K562 (cell line): ENCODE measurements around the gene NDUFS8. TPM values are rescaled to one million over a fixed set of nuclear protein-coding genes. Genes with fewer than 3 reads are reported as not detected.

ENCODE experiments used
- ATAC-seq: fragments of 200-7000 bp; cut with Tn5 transposase; 3 replicates; pipeline ENCODE4 v1.9.1; 2020; ENCODE audit warnings: moderate library complexity
- BruUV-seq: library from RNA; stranded (reverse); fragments of 400-500 nt; replicated peaks from 2 replicates; lab custom pipeline; 2021; lab: Mats Ljungman, UMichigan
- CTCF ChIA-PET: fragments of 300-600 bp; formaldehyde crosslinking; extraction: SDS; loops from one replicate; lab custom pipeline; 2021; ENCODE audit warnings: low intra/inter-chr PET ratio; lab: Yijun Ruan, JAX
- POLR2A ChIA-PET: fragments of 300-600, 350-650 bp; sonication (Branson Sonifier 250); formaldehyde crosslinking; extraction: SDS; loops from one replicate; lab custom pipeline; 2021; ENCODE audit warnings: antibody characterized with exemption, inconsistent platforms; lab: Yijun Ruan, JAX
- DNase-seq, 4 experiments: peaks; one replicate each; pipeline versions ENCODE4 v3.0.0 to v3.0.0-alpha.2; 2011 to 2018; ENCODE audit warnings: low spot score in 3 of 4, mixed read lengths in 3 of 4; ENCODE audit errors: extremely low read depth in 1 of 4
- FAIRE-seq: peaks from 2 replicates; lab custom pipeline; 2011; peaks lifted over from hg19 to GRCh38; lab: Jason Lieb, UNC
- H2AFZ ChIP-seq: 2 replicates; pipeline ENCODE4 v1.6.0; 2011; ENCODE audit warnings: low read depth, low read length, control low read depth, inconsistent platforms
- H3K27ac ChIP-seq: fragments of 200-600 bp; 3 replicates; pipeline ENCODE4 v1.8.0; 2011; ENCODE audit warnings: low read depth, mild to moderate bottlenecking, control low read depth, inconsistent platforms, low read length, moderate library complexity, mixed read lengths; ENCODE audit errors: extremely low read depth
- H3K27me3 ChIP-seq, 2 experiments: fragments of 300-600 bp in 1 of 2; 2 replicates in 1 of 2; 3 replicates in 1 of 2; pipeline versions ENCODE4 v1.6.0 to v1.8.0; 2011; ENCODE audit warnings: inconsistent platforms in 2 of 2, low read length in 2 of 2, mild to moderate bottlenecking in 1 of 2, mixed read lengths in 1 of 2, moderate library complexity in 1 of 2; ENCODE audit not compliant: control insufficient read depth in 2 of 2, insufficient read depth in 2 of 2
- H3K36me3 ChIP-seq: fragments of 300-600 bp; 3 replicates; pipeline ENCODE4 v1.8.0; 2011; ENCODE audit warnings: mild to moderate bottlenecking, low read length, inconsistent platforms; ENCODE audit not compliant: control insufficient read depth, insufficient read depth
- H3K4me1 ChIP-seq, 2 experiments: fragments of 200-600 bp in 1 of 2; replicated peaks in 1 of 2; 2 replicates in 1 of 2; 3 replicates in 1 of 2; pipeline versions ENCODE4 v1.5.1 to v1.8.0; 2011; ENCODE audit warnings: inconsistent platforms in 2 of 2, low read length in 2 of 2, mild to moderate bottlenecking in 1 of 2, mixed read lengths in 1 of 2, moderate library complexity in 1 of 2; ENCODE audit not compliant: control insufficient read depth in 2 of 2, insufficient read depth in 2 of 2
- H3K4me2 ChIP-seq: 2 replicates; pipeline ENCODE4 v1.6.1; 2011; ENCODE audit warnings: low read length, control low read depth, inconsistent platforms, mixed read lengths; ENCODE audit not compliant: insufficient read depth
- H3K4me3 ChIP-seq: fragments of 200-600 bp; sonication (generic), shearing (Covaris generic); 2 replicates; pipeline ENCODE4 v1.5.1; 2016; ENCODE audit warnings: control low read depth, inconsistent platforms
- H3K79me2 ChIP-seq: fragments of 200-600 bp; 3 replicates; pipeline ENCODE4 v1.8.0; 2011; ENCODE audit warnings: low read length, inconsistent platforms; ENCODE audit not compliant: control insufficient read depth, insufficient read depth
- H3K9ac ChIP-seq, 2 experiments: 2 replicates each; pipeline versions ENCODE4 v1.6.0 to v1.6.1; 2011; ENCODE audit warnings: low read depth in 2 of 2, low read length in 2 of 2, control low read depth in 1 of 2, inconsistent platforms in 1 of 2, mild to moderate bottlenecking in 1 of 2, mixed read lengths in 1 of 2; ENCODE audit not compliant: insufficient read depth in 1 of 2
- H3K9me1 ChIP-seq: one replicate; pipeline ENCODE4 v1.6.0; 2011; ENCODE audit warnings: inconsistent platforms, mild to moderate bottlenecking, low read length, moderate library complexity; ENCODE audit not compliant: control insufficient read depth, insufficient read depth
- H3K9me3 ChIP-seq: replicated peaks from 2 replicates; pipeline ENCODE4 v1.5.1; 2011; ENCODE audit warnings: low read depth, low read length, inconsistent platforms; ENCODE audit not compliant: control insufficient read depth, insufficient read depth
- H4K20me1 ChIP-seq: replicated peaks from 2 replicates; pipeline ENCODE4 v1.6.1; 2011; ENCODE audit warnings: low read length, inconsistent platforms, mixed read lengths; ENCODE audit not compliant: control insufficient read depth, insufficient read depth
- GTF2A2 ChIP-seq: IDR thresholded peaks from 2 replicates; pipeline ENCODE4 v1.6.1; 2016; ENCODE audit warnings: mild to moderate bottlenecking, missing genetic modification characterization, missing compliant biosample characterization
- MITF ChIP-seq: IDR thresholded peaks from 2 replicates; pipeline ENCODE4 v1.6.1; 2014; ENCODE audit warnings: antibody characterized with exemption
- MTA1 ChIP-seq: fragments of 450-650 bp; IDR thresholded peaks from 2 replicates; pipeline ENCODE4 v1.6.1; 2017; ENCODE audit warnings: borderline replicate concordance
- POLR2G ChIP-seq: fragments of 200-400 bp; formaldehyde crosslinking; IDR thresholded peaks from 2 replicates; pipeline ENCODE4 v1.6.1; 2017; ENCODE audit warnings: low read depth, mild to moderate bottlenecking, antibody characterized with exemption, low read length, moderate library complexity
- RBFOX2 ChIP-seq: fragments of 200-400 bp; formaldehyde crosslinking; IDR thresholded peaks from 2 replicates; pipeline ENCODE4 v1.6.1; 2017; ENCODE audit warnings: low read depth, mild to moderate bottlenecking, low read length, moderate library complexity
- RNF2 ChIP-seq: sonication (generic); IDR thresholded peaks from 2 replicates; pipeline ENCODE4 v1.6.1; 2016
- ZNF408 ChIP-seq: fragments of 250-450 bp; sonication (Bioruptor Pico); IDR thresholded peaks from 2 replicates; pipeline ENCODE4 v1.4.0; 2020; ENCODE audit warnings: low read depth, mild to moderate bottlenecking, moderate library complexity
- ZNF717 ChIP-seq: fragments of 250-450 bp; sonication (Bioruptor Pico); IDR thresholded peaks from 2 replicates; pipeline ENCODE4 v1.5.0; 2021
- WGBS: fragments of 100-300 bp; shearing (Covaris generic); methylation state at CpG from one replicate; pipeline ENCODE4 v1.1.6; 2016; ENCODE audit warnings: low coverage, mixed read lengths; ENCODE audit not compliant: insufficient coverage; ENCODE audit errors: missing lambda C conversion rate; 5-methylcytosine and 5-hydroxymethylcytosine counted together
- in situ Hi-C: fragments of 300-500 bp; cut with MboI; formaldehyde crosslinking; loops from 4 replicates; pipeline ENCODE4 v1.15.0; 2018; ENCODE audit warnings: inconsistent platforms, mixed read lengths
- intact Hi-C: fragments of 100-400 bp; cut with micrococcal nuclease; formaldehyde crosslinking; loops from 2 replicates; pipeline ENCODE4 v1.14.2; 2022
- polyA plus RNA-seq, 8 experiments: library from polyadenylated mRNA; depleted of rRNA in 4 of 8; stranded (reverse) in 5 of 8; unstranded in 3 of 8; fragments of >200 nt; fragmentation: Nextera tagmentation in 2 of 8; fragmentation: Illumina TruSeq in 1 of 8; extraction: Ambion mirVana in 2 of 8; extraction: Trizol in 1 of 8; gene quantifications; 2 replicates each; pipeline versions ENCODE4 v1.2.1 to v1.2.3, GENCODE V29; 2011 to 2014; ENCODE audit warnings: inconsistent platforms in 1 of 8, missing spikeins in 1 of 8
- total RNA-seq, 7 experiments: library from RNA; depleted of rRNA in 6 of 7; stranded (reverse); fragments of >200 nt in 6 of 7; fragmentation: Illumina TruSeq in 2 of 7; extraction: Trizol in 2 of 7; gene quantifications; 2 replicates each; pipeline versions ENCODE4 v1.2.1 to v1.2.3, GENCODE V29; 2011 to 2021; ENCODE audit warnings: low replicate concordance in 1 of 7
- TF ChIP-seq, protein P1 (sequence below): fragments of 200-800 bp; sonication (Bioruptor generic); IDR thresholded peaks from 2 replicates; pipeline ENCODE4 v1.6.1; 2017; ENCODE audit warnings: missing genetic modification characterization, missing compliant biosample characterization
- TF ChIP-seq, protein P2 (sequence below): sonication (generic); formaldehyde crosslinking; IDR thresholded peaks from 2 replicates; pipeline ENCODE4 v1.8.0; 2022; ENCODE audit warnings: mild to moderate bottlenecking, missing genetic modification reagents

Gene NDUFS8
- total and polyA plus RNA-seq, 9 of the 15 experiments (the other 6 are each of a cell fraction or from before 2014, with no cell fraction given): 36.5 to 351 (median 101) TPM

GRCh38 chr11:68032997-68033707 lies 2.7 kb downstream of the NDUFS8 start:
- no peak overlapping the region for H2AFZ ChIP-seq
- H3K4me1 ChIP-seq: peaks cover 21 to 64% of the 10 kb centered on the region in 2 experiments
- no peak overlapping the region for H3K4me2 ChIP-seq
- no peak overlapping the region for H3K27ac ChIP-seq
- DNase-seq (no peak), FAIRE-seq (no peak), ATAC-seq (no peak)
- H3K9ac ChIP-seq: peak overlapping the region in 1 of 2 experiments; percentile 55; a peak in 1 of 4 replicates
- in situ Hi-C loops: no loop called here
- H3K4me3 ChIP-seq: no peak overlapping the region
- H3K36me3 ChIP-seq: peaks cover 44% of the 10 kb centered on the region; the same call in 2 of the 3 replicates
- no peaks in the 10 kb centered on the region for H4K20me1 ChIP-seq
- ChIA-PET POLR2A (interaction anchor here (0.6 kb wide), 1 partner anchor 18 kb away, joined by 3 read pairs; no protein-coding TSS in a partner anchor), CTCF (no interaction called here)
- 92% methylated on average over 11 of the region's 29 CpGs for WGBS
- no peaks in the 10 kb centered on the region for H3K9me1 ChIP-seq
- no peaks in the 10 kb centered on the region for H3K27me3 ChIP-seq
- peak; percentile 9; the same call in 1 of the 2 replicates for TF ChIP-seq POLR2G
- TF ChIP-seq RNF2: no peak
- peak; percentile 13 for TF ChIP-seq RBFOX2
- H3K79me2 ChIP-seq: peaks cover 25% of the 10 kb centered on the region
- no TSS peak for BruUV-seq
- intact Hi-C loops: no loop called here
- no peaks in the 10 kb centered on the region for H3K9me3 ChIP-seq

DNA sequence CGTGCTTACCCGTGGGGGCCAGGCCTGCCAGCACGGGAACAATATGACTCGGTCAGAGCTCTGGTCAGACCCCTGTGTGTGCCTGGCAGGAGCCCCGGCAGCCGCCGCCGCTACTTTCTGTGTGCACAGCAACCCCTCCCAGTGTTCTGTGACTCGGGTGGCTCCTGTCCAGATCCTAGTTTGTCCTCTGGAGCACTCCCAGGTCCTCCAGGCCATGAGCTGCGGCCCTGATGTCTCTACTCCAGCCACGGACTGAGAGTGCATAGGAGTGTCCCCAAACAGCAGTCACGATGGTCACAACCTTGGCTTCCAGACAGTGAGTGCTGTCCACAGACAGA lies 3.2 kb downstream of the NDUFS8 start:
- in situ Hi-C loops (no loop called here), intact Hi-C loops (no loop called here)
- Histone ChIP-seq H4K20me1 (no peaks in the 10 kb centered on the region), H3K79me2 (peaks cover 29% of the 10 kb centered on the region), H3K4me3 (no peak overlapping the region), H3K4me2 (no peak overlapping the region), H3K27me3 (no peaks in the 10 kb centered on the region), H3K9ac (peak overlapping the region in 1 of 2 experiments; percentile 55; a peak in 1 of 4 replicates), H3K36me3 (peaks cover 44% of the 10 kb centered on the region; the same call in 2 of the 3 replicates), H3K9me1 (no peaks in the 10 kb centered on the region), H2AFZ (no peak overlapping the region), H3K27ac (no peak overlapping the region), H3K9me3 (no peaks in the 10 kb centered on the region), H3K4me1 (peaks cover 27 to 69% of the 10 kb centered on the region in 2 experiments)
- ATAC-seq (no peak), DNase-seq (no peak), FAIRE-seq (no peak)
- ChIA-PET POLR2A (interaction anchor here (0.6 kb wide), 2 partner anchors 18 to 86 kb away, joined by 3 read pairs; no protein-coding TSS in a partner anchor), CTCF (no interaction called here)
- WGBS: 94% methylated on average over 12 of the region's 12 CpGs
- no TSS peak for BruUV-seq
- no peak for TF ChIP-seq ZNF717 (CRISPR knock-in tag)
- no peak for TF ChIP-seq MITF
- no peak for TF ChIP-seq MTA1
- TF ChIP-seq, protein P1, sequence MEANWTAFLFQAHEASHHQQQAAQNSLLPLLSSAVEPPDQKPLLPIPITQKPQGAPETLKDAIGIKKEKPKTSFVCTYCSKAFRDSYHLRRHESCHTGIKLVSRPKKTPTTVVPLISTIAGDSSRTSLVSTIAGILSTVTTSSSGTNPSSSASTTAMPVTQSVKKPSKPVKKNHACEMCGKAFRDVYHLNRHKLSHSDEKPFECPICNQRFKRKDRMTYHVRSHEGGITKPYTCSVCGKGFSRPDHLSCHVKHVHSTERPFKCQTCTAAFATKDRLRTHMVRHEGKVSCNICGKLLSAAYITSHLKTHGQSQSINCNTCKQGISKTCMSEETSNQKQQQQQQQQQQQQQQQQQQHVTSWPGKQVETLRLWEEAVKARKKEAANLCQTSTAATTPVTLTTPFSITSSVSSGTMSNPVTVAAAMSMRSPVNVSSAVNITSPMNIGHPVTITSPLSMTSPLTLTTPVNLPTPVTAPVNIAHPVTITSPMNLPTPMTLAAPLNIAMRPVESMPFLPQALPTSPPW (CRISPR knock-in tag): no peak
- TF ChIP-seq GTF2A2 (tag): no peak
- TF ChIP-seq, protein P2, sequence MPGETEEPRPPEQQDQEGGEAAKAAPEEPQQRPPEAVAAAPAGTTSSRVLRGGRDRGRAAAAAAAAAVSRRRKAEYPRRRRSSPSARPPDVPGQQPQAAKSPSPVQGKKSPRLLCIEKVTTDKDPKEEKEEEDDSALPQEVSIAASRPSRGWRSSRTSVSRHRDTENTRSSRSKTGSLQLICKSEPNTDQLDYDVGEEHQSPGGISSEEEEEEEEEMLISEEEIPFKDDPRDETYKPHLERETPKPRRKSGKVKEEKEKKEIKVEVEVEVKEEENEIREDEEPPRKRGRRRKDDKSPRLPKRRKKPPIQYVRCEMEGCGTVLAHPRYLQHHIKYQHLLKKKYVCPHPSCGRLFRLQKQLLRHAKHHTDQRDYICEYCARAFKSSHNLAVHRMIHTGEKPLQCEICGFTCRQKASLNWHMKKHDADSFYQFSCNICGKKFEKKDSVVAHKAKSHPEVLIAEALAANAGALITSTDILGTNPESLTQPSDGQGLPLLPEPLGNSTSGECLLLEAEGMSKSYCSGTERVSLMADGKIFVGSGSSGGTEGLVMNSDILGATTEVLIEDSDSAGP (CRISPR knock-in tag): no peak
- TF ChIP-seq ZNF408 (CRISPR knock-in tag): no peak
